ENCODE results near the gene SLC25A53. TPM values are rescaled to one million over a fixed set of nuclear protein-coding genes. Genes with fewer than 3 reads are reported as not detected.
"Not testable (repeated sequence)": the region's sequence is repeated elsewhere in the genome, so short reads cannot be mapped to it uniquely, and the experiment has no call there.

SLC25A53 gene
- polyA plus RNA-seq, 3 donors = 3.0 to 11.9 (median 6.8) TPM

DNA sequence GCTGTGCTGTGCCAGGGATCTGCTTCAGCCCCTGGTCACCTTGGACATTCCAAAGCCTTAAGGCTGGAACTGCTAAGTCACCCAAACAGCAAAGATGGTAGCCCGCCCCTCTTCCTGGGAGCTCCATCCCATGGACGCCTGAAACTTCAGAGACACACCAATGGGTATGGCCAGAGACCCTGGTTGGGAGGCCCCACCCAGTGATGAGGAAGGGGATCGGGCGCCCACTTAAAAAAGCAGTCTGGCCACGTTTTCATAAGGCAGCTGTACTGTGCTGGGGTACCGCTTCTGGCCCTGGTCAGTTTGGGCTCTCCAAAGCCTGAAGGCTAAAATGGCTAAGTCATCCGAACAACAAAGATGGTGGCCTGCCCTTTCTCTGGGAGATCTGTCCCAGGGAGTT lies 71.3 kb downstream of the SLC25A53 start:
- WGBS, 3 donors = 82 to 87% (median 87%) methylated on average over 5 to 7 of the region's 7 CpGs
- H3K27ac ChIP-seq (ENCODE audit: low read depth, low read length) = no peak overlapping the region

DNA sequence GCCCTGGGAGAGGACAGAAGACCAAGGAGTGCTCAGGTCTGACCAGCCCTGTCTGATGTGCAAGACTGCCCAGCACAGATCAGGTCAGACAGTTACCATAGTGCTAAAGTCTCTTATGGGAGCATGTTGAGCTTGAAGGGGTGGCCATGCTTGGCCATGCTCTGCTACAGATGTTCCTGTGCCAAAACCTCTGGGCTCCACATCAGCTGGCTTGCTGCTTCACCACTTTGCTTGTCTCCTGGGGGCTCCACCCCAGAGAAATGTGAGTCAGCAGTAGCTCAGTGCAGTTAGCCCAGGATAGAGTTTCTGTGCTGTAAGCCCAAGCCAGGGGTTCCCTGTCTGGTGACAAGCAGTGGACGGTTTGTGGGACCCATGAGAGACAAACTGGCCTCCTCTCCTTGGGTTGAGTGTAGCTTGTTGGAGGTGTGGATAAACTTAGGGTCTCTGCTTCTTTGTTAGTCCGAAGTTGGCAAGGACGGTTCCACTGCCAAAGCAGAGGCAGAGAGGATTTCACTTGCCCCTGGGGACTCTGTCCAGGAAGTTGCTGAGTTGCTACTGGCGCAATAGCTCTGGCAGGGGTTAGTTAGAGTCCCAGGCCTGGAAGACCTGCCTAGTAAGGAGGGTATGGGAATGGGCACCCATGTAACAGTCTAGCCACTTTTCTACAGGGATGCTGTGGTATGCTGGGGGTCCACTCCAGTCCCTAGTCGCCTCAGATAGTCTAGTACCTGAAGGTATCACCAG lies 72.1 kb downstream of the SLC25A53 start:
- no peak overlapping the region for H3K27ac ChIP-seq (ENCODE audit: low read depth, low read length)
- WGBS, 3 donors = 52 to 63% (median 58%) methylated on average over 5 of the region's 5 CpGs

DNA sequence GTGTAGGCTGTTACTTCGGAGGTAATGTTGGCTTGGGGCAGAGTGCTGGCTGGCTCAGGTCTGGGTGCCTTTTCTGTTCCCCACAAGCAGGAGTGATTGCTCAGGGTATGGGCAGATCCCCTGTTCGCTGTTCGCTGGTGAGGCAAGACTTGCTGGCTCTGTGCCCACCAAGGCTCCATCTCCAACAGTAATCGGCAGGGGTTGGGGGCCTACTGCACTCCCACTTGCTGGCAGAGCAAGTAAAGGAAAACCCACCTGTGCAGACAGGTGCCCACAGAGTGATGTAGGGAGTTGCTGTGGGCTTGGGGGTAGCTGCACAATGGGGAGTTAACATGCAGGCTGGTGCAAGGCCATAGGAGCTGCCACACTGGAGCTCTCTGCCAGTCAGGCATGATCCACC lies 72.7 kb downstream of the SLC25A53 start:
- H3K27ac ChIP-seq (ENCODE audit: low read depth, low read length) = no peak overlapping the region
- WGBS, 3 donors = 57 to 66% (median 63%) methylated on average over 1 to 4 of the region's 4 CpGs

DNA sequence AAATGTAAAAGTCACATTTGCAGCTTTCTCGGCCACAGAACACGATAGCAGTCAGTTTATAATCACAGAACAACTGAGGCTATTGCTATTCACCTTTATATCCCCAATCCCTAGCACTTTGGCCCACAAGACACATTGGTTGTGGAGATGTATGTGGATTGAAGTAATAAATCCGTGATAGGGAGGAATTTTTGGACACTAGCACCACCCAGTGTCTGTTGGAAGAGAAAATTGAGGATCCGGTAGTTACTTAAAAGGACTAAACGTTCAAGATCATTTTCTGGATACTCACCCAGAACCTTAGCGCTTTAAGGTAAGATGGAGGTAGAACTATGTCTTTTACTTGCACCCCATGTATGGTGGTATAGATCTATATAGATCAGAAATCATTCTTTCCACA lies 79.0 kb downstream of the SLC25A53 start:
- WGBS, 3 donors = no CpG with 5 or more reads among the region's 6 CpGs
- H3K27ac ChIP-seq (ENCODE audit: low read depth, low read length) = not testable (repeated sequence)

DNA sequence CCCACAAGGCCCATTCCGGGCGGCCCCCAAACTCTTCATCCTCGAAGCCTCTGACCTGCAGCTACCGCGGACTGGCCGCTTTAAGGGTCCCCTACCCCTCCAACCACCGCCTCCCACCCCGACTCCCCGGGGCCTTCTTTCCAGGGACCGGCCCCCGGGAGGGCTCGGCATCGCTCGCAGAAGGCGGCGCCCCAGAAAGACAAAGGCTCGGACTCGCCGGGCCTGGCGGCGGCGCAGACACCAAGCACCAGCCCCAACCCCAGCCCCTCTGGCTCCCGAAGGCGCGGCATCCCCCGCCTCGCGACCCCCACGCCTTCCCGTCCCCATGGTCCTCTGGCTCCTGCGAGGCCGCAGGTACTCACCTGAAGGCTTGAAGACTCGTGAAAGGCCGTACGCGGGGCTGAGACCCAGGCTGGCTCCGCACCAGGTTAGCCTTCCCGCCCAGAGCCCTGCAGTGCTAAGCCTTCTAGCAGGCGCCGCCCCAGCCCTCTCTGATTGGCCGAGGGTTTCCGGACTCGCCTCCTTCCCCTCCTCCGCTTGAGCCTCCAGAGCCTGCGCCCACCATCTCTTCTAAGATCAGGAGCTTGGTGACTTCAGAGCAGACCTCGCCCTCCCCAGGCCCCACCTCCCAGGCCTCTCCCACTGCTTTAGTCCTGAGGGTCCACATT lies 80.9 kb downstream of the SLC25A53 start, which contains the start of gene TMSB15C:
TSS of gene TMSB15C (minus strand) at position 459 of the 668 bp plus-strand sequence.
- not testable (repeated sequence) for H3K27ac ChIP-seq (ENCODE audit: low read depth, low read length)
- no CpG with 5 or more reads among the region's 46 CpGs for WGBS, 3 donors

DNA sequence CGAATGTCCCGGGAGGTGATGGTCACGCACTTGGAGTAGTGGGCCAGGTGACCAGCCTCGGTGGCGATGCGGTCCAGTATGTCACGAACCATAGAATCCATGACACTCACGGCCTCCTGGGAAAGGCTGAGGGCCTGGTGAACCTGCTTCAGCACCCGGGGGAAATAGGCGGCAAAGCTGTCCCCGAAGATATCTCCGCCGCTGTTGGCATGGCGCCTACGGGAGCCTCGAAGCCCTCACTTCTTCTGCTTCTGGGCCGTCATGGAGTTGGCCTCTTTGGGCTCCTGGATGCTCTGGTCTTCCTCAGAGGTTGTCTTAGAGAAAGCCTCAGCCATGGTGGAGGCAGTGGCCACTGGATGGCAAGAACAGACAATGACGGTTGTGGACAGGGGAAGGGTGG lies 94.2 kb downstream of the SLC25A53 start:
- WGBS, 3 donors = 95 to 100% (median 96%) methylated on average over 4 to 9 of the region's 18 CpGs
- H3K27ac ChIP-seq (ENCODE audit: low read depth, low read length) = not testable (repeated sequence)

DNA sequence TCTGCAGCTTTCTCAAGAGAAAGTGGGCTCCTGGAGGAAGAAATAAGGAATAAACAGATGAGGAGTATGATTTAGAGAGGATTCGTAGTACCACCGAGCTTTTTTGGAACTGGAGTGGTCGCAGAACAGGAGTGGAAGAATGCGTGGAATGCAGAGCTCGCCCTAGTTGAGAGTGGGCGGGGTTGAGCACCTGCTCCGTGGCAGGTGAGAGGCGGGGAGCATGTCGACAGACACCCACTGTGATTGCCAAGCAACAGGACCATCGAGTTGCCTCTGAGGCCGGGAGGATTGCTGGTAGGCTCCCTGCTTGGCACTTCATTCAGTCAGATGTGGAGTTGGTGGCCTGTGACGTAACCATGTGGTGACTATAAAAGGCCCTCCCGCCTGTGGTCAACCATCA lies 101.9 kb downstream of the SLC25A53 start:
- no CpG with 5 or more reads among the region's 13 CpGs for WGBS, 3 donors
- H3K27ac ChIP-seq (ENCODE audit: low read depth, low read length) = not testable (repeated sequence)

Other genes starting within 250 kb of the SLC25A53 start
- 1 to 10 TPM in 2 of 3 donors, under 1 TPM in 1; 0.95 to 3.4 (median 1.3) TPM for gene TMSB15B, start 194.4 kb downstream of the SLC25A53 start, polyA plus RNA-seq
- not detected for gene H2BW1, start 143.3 kb downstream of the SLC25A53 start, polyA plus RNA-seq
- gene H2BW2, start 117.1 kb downstream of the SLC25A53 start, polyA plus RNA-seq = not detected
- 1 to 10 TPM in 1 of 3 donors, under 1 TPM in 2; 0.15 to 1.0 (median 0.22) TPM for gene TMSB15C, start 80.8 kb downstream of the SLC25A53 start, polyA plus RNA-seq
- under 1 TPM; 0.36 to 0.52 (median 0.45) TPM for gene ZCCHC18, start 44.5 kb downstream of the SLC25A53 start, polyA plus RNA-seq
- 10 to 100 TPM in 1 of 3 donors, 1 to 10 TPM in 2; 6.4 to 11.5 (median 8.3) TPM for gene FAM199X, start 9.4 kb upstream of the SLC25A53 start, polyA plus RNA-seq
- not detected for gene ESX1, start 97.9 kb upstream of the SLC25A53 start, polyA plus RNA-seq